ENCODE results near the gene SEC24D.

Gene SEC24D

GRCh38 chr4:118772081-118772766 lies 63.7 kb downstream of the SEC24D start:
- DNase-seq, result peak in 1 of 2 experiments; percentile 31

- DNase-seq, result no peak
Observed at GRCh38 chr4:118770741-118771187, 65.2 kb downstream of the SEC24D start.

- no peak for DNase-seq
Observed at GRCh38 chr4:118769161-118769560, 66.8 kb downstream of the SEC24D start.

GRCh38 chr4:118767109-118767508 lies 68.8 kb downstream of the SEC24D start:
- DNase-seq, result no peak

- DNase-seq, result peak; percentile 46 to 75
Observed at GRCh38 chr4:118765399-118765798, 70.5 kb downstream of the SEC24D start.

- no peak for DNase-seq
Observed at GRCh38 chr4:118762730-118763477, 73.0 kb downstream of the SEC24D start.

GRCh38 chr4:118762155-118762554 lies 73.8 kb downstream of the SEC24D start:
- DNase-seq, result no peak

GRCh38 chr4:118761397-118762016 lies 74.4 kb downstream of the SEC24D start:
- no peak for DNase-seq

- no peak for DNase-seq
Observed at GRCh38 chr4:118760493-118760892, 75.4 kb downstream of the SEC24D start.

- DNase-seq, result no peak
Observed at GRCh38 chr4:118760092-118760491, 75.8 kb downstream of the SEC24D start.

- no peak for DNase-seq
Observed at GRCh38 chr4:118759481-118759880, 76.4 kb downstream of the SEC24D start.

GRCh38 chr4:118758293-118758692 lies 77.6 kb downstream of the SEC24D start:
- DNase-seq, result no peak

GRCh38 chr4:118757761-118758251 lies 78.1 kb downstream of the SEC24D start:
- DNase-seq, result no peak

- no peak for DNase-seq
Observed at GRCh38 chr4:118756958-118757357, 79.0 kb downstream of the SEC24D start.

- no peak for DNase-seq
Observed at GRCh38 chr4:118756429-118756828, 79.5 kb downstream of the SEC24D start.

GRCh38 chr4:118755438-118756226 lies 80.3 kb downstream of the SEC24D start:
- no peak for DNase-seq

- no peak for DNase-seq
Observed at GRCh38 chr4:118754890-118755289, 81.0 kb downstream of the SEC24D start.

GRCh38 chr4:118753685-118754084 lies 82.2 kb downstream of the SEC24D start:
- DNase-seq, result no peak

- no peak for DNase-seq
Observed at GRCh38 chr4:118753096-118753495, 82.8 kb downstream of the SEC24D start.

GRCh38 chr4:118752551-118752950 lies 83.4 kb downstream of the SEC24D start:
- DNase-seq, result no peak

GRCh38 chr4:118751629-118752323 lies 84.2 kb downstream of the SEC24D start:
- no peak for DNase-seq

- no peak for DNase-seq
Observed at GRCh38 chr4:118749347-118749988, 86.5 kb downstream of the SEC24D start.

All from NCI-H524 (cell line).